ENCODE data around the gene WNT4.

The WNT4 gene

GRCh38 chr1:22141554-22142314, 1.2 kb downstream of the WNT4 start:
- Histone ChIP-seq H3K4me3 (ENCODE audit: insufficient read depth, low read depth, low read length, poor library complexity, severe bottlenecking) (peak overlapping the region; percentile 46), H3K27me3 (replicated peaks; ENCODE audit: control insufficient read depth, insufficient read depth, low read length, poor library complexity, severe bottlenecking) (peaks cover 25% of the 10 kb centered on the region), H3K27ac (ENCODE audit: insufficient read depth, low read length, poor library complexity, severe bottlenecking) (no peak overlapping the region), H3K4me1 (ENCODE audit: control insufficient read depth, insufficient read depth, low read length, poor library complexity, severe bottlenecking) (peaks cover 7% of the 10 kb centered on the region), H3K9me3 (ENCODE audit: control insufficient read depth, low read length) (no peaks in the 10 kb centered on the region), H3K36me3 (ENCODE audit: control insufficient read depth, insufficient read depth, low read length) (no peaks in the 10 kb centered on the region)
- no peak for DNase-seq

GRCh38 chr1:22140694-22141093, 2.2 kb downstream of the WNT4 start:
- no peak for DNase-seq
- Histone ChIP-seq H3K4me3 (ENCODE audit: insufficient read depth, low read depth, low read length, poor library complexity, severe bottlenecking) (no peak overlapping the region), H3K4me1 (ENCODE audit: control insufficient read depth, insufficient read depth, low read length, poor library complexity, severe bottlenecking) (peaks cover 7% of the 10 kb centered on the region), H3K9me3 (ENCODE audit: control insufficient read depth, low read length) (no peaks in the 10 kb centered on the region), H3K27me3 (replicated peaks; ENCODE audit: control insufficient read depth, insufficient read depth, low read length, poor library complexity, severe bottlenecking) (peaks cover 25% of the 10 kb centered on the region), H3K36me3 (ENCODE audit: control insufficient read depth, insufficient read depth, low read length) (no peaks in the 10 kb centered on the region), H3K27ac (ENCODE audit: insufficient read depth, low read length, poor library complexity, severe bottlenecking) (no peak overlapping the region)

- Histone ChIP-seq H3K36me3 (ENCODE audit: control insufficient read depth, insufficient read depth, low read length) (no peaks in the 10 kb centered on the region), H3K4me3 (ENCODE audit: insufficient read depth, low read depth, low read length, poor library complexity, severe bottlenecking) (no peak overlapping the region), H3K27ac (ENCODE audit: insufficient read depth, low read length, poor library complexity, severe bottlenecking) (no peak overlapping the region), H3K9me3 (ENCODE audit: control insufficient read depth, low read length) (no peaks in the 10 kb centered on the region), H3K27me3 (replicated peaks; ENCODE audit: control insufficient read depth, insufficient read depth, low read length, poor library complexity, severe bottlenecking) (peaks cover 23% of the 10 kb centered on the region), H3K4me1 (ENCODE audit: control insufficient read depth, insufficient read depth, low read length, poor library complexity, severe bottlenecking) (peaks cover 7% of the 10 kb centered on the region)
- no peak for DNase-seq
These were observed 3.1 kb downstream of the WNT4 start for GRCh38 chr1:22139817-22140216.

GRCh38 chr1:22139066-22139594, 3.8 kb downstream of the WNT4 start:
- H3K27me3 ChIP-seq (replicated peaks; ENCODE audit: control insufficient read depth, insufficient read depth, low read length, poor library complexity, severe bottlenecking): peaks cover 17% of the 10 kb centered on the region
- no peaks in the 10 kb centered on the region for H3K9me3 ChIP-seq (ENCODE audit: control insufficient read depth, low read length)
- no peak overlapping the region for H3K4me3 ChIP-seq (ENCODE audit: insufficient read depth, low read depth, low read length, poor library complexity, severe bottlenecking)
- DNase-seq: no peak
- peaks cover 7% of the 10 kb centered on the region for H3K4me1 ChIP-seq (ENCODE audit: control insufficient read depth, insufficient read depth, low read length, poor library complexity, severe bottlenecking)
- no peaks in the 10 kb centered on the region for H3K36me3 ChIP-seq (ENCODE audit: control insufficient read depth, insufficient read depth, low read length)
- H3K27ac ChIP-seq (ENCODE audit: insufficient read depth, low read length, poor library complexity, severe bottlenecking): no peak overlapping the region

GRCh38 chr1:22137004-22137720, 5.7 kb downstream of the WNT4 start:
- no peak for DNase-seq
- Histone ChIP-seq H3K27me3 (replicated peaks; ENCODE audit: control insufficient read depth, insufficient read depth, low read length, poor library complexity, severe bottlenecking) (peaks cover 7% of the 10 kb centered on the region), H3K27ac (ENCODE audit: insufficient read depth, low read length, poor library complexity, severe bottlenecking) (no peak overlapping the region)

GRCh38 chr1:22133931-22134324, 9.0 kb downstream of the WNT4 start:
- no peak for DNase-seq
- Histone ChIP-seq H3K36me3 (ENCODE audit: control insufficient read depth, insufficient read depth, low read length) (no peaks in the 10 kb centered on the region), H3K27me3 (replicated peaks; ENCODE audit: control insufficient read depth, insufficient read depth, low read length, poor library complexity, severe bottlenecking) (no peaks in the 10 kb centered on the region), H3K4me3 (ENCODE audit: insufficient read depth, low read depth, low read length, poor library complexity, severe bottlenecking) (no peak overlapping the region), H3K4me1 (ENCODE audit: control insufficient read depth, insufficient read depth, low read length, poor library complexity, severe bottlenecking) (no peaks in the 10 kb centered on the region), H3K27ac (ENCODE audit: insufficient read depth, low read length, poor library complexity, severe bottlenecking) (no peak overlapping the region), H3K9me3 (ENCODE audit: control insufficient read depth, low read length) (no peaks in the 10 kb centered on the region)

More at GRCh38 chr1:22137004-22137720, 5.7 kb downstream of the WNT4 start:
- Histone ChIP-seq H3K4me1 (ENCODE audit: control insufficient read depth, insufficient read depth, low read length, poor library complexity, severe bottlenecking) (peaks cover 4% of the 10 kb centered on the region), H3K36me3 (ENCODE audit: control insufficient read depth, insufficient read depth, low read length) (no peaks in the 10 kb centered on the region), H3K4me3 (ENCODE audit: insufficient read depth, low read depth, low read length, poor library complexity, severe bottlenecking) (no peak overlapping the region), H3K9me3 (ENCODE audit: control insufficient read depth, low read length) (no peaks in the 10 kb centered on the region)

- no peak for DNase-seq
- Histone ChIP-seq H3K9me3 (ENCODE audit: control insufficient read depth, low read length) (no peaks in the 10 kb centered on the region), H3K36me3 (ENCODE audit: control insufficient read depth, insufficient read depth, low read length) (no peaks in the 10 kb centered on the region), H3K27ac (ENCODE audit: insufficient read depth, low read length, poor library complexity, severe bottlenecking) (no peak overlapping the region), H3K27me3 (replicated peaks; ENCODE audit: control insufficient read depth, insufficient read depth, low read length, poor library complexity, severe bottlenecking) (no peaks in the 10 kb centered on the region), H3K4me3 (ENCODE audit: insufficient read depth, low read depth, low read length, poor library complexity, severe bottlenecking) (no peak overlapping the region), H3K4me1 (ENCODE audit: control insufficient read depth, insufficient read depth, low read length, poor library complexity, severe bottlenecking) (no peaks in the 10 kb centered on the region)
These were observed 9.5 kb downstream of the WNT4 start for GRCh38 chr1:22133247-22133930.

- Histone ChIP-seq H3K4me1 (ENCODE audit: control insufficient read depth, insufficient read depth, low read length, poor library complexity, severe bottlenecking) (no peaks in the 10 kb centered on the region), H3K27me3 (replicated peaks; ENCODE audit: control insufficient read depth, insufficient read depth, low read length, poor library complexity, severe bottlenecking) (no peaks in the 10 kb centered on the region)
- no peak for DNase-seq
These were observed 10.2 kb downstream of the WNT4 start for GRCh38 chr1:22132517-22133235.

GRCh38 chr1:22131875-22132486, 10.9 kb downstream of the WNT4 start:
- Histone ChIP-seq H3K27ac (ENCODE audit: insufficient read depth, low read length, poor library complexity, severe bottlenecking) (no peak overlapping the region), H3K4me1 (ENCODE audit: control insufficient read depth, insufficient read depth, low read length, poor library complexity, severe bottlenecking) (no peaks in the 10 kb centered on the region), H3K27me3 (replicated peaks; ENCODE audit: control insufficient read depth, insufficient read depth, low read length, poor library complexity, severe bottlenecking) (no peaks in the 10 kb centered on the region), H3K36me3 (ENCODE audit: control insufficient read depth, insufficient read depth, low read length) (no peaks in the 10 kb centered on the region), H3K4me3 (ENCODE audit: insufficient read depth, low read depth, low read length, poor library complexity, severe bottlenecking) (no peak overlapping the region), H3K9me3 (ENCODE audit: control insufficient read depth, low read length) (no peaks in the 10 kb centered on the region)
- DNase-seq: peak in 2 of 3 donors; percentile 13 to 34

More at GRCh38 chr1:22132517-22133235, 10.2 kb downstream of the WNT4 start:
- H3K27ac ChIP-seq (ENCODE audit: insufficient read depth, low read length, poor library complexity, severe bottlenecking): no peak overlapping the region
- H3K9me3 ChIP-seq (ENCODE audit: control insufficient read depth, low read length): no peaks in the 10 kb centered on the region
- no peaks in the 10 kb centered on the region for H3K36me3 ChIP-seq (ENCODE audit: control insufficient read depth, insufficient read depth, low read length)
- H3K4me3 ChIP-seq (ENCODE audit: insufficient read depth, low read depth, low read length, poor library complexity, severe bottlenecking): no peak overlapping the region
